Renal cortical epithelial cell (primary cell): Measurements from ENCODE around the gene CDH15. TPM values are rescaled to one million over a fixed set of nuclear protein-coding genes. Genes with fewer than 3 reads are reported as not detected.
"Not testable (repeated sequence)": the region's sequence is repeated elsewhere in the genome, so short reads cannot be mapped to it uniquely, and the experiment has no call there.

Experiments used
- DNase-seq: peaks from one replicate; pipeline ENCODE4 v3.0.0-alpha.2; 2011; ENCODE audit warnings: low read depth
- total RNA-seq: library from RNA; depleted of rRNA; stranded (reverse); fragments of >200 nt; gene quantifications from 2 replicates; pipeline ENCODE4 v1.2.3, GENCODE V29; 2014

The CDH15 gene
- total RNA-seq, 1 donor from 2014 or later, result not detected

- DNase-seq, result no peak
These were observed 15.7 kb downstream of the CDH15 start for GRCh38 chr16:89187032-89187769.

GRCh38 chr16:89187770-89188392 is 16.3 kb downstream of the CDH15 start:
- no peak for DNase-seq

DNA sequence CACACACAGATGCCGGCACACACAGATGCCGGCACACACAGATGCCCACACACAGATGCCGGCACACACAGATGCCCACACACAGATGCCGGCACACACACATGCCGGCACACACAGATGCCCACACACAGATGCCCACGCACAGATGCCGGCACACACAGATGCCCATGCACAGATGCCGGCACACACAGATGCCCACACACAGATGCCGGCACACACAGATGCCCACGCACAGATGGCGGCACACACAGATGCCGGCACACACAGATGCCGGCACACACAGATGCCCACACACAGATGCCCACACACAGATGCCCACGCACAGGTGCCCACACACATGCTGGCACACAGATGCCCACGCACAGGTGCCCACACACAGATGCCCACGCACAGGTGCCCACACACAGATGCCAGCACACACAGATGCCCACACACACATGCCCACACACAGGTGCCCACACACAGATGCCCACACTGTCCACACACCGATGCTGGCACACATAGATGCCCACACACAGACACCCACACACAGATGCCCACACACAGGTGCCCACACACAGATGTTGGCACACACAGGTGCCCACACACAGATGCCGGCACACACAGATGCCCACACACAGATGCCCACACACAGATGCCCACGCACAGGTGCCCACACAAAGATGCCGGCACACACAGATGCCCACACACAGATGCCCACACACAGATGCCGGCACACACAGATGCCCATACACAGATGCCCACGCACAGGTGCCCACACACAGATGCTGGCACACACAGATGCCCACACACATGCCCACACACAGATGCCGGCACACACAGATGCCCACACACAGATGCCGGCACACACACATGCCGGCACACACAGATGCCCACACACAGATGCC is 17.2 kb downstream of the CDH15 start:
- DNase-seq, result not testable (repeated sequence)

DNA sequence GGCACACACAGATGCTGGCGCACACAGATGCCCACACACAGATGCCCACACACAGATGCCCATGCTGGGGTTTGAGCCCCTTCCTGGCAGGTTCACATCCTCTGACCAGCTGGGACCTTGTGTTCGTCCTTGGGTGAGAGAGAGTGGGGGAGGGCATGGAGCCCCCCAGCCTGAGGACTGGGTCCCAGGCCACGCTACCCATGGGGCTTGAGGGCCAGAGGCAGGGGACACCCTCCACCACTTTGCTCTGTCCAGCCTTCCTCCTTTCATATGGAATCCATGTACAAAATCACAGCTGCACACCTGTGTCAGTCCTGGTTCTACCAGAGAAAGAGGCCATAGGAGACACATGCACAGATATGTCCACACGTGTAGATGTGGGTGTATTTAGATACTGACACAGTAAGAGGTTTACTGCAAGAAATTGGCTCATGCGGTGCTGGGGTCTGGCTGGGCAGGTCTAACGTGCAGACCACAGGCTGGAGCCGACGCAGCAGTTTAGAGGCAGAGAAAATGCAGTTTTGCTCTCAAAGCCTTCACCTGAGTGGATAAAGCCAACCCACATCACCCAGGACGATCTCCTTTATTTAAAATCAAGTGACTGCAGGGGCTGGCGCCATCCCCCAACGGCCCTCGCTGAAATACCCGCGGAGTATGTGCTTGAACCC is 17.9 kb downstream of the CDH15 start:
- DNase-seq, result no peak

DNA sequence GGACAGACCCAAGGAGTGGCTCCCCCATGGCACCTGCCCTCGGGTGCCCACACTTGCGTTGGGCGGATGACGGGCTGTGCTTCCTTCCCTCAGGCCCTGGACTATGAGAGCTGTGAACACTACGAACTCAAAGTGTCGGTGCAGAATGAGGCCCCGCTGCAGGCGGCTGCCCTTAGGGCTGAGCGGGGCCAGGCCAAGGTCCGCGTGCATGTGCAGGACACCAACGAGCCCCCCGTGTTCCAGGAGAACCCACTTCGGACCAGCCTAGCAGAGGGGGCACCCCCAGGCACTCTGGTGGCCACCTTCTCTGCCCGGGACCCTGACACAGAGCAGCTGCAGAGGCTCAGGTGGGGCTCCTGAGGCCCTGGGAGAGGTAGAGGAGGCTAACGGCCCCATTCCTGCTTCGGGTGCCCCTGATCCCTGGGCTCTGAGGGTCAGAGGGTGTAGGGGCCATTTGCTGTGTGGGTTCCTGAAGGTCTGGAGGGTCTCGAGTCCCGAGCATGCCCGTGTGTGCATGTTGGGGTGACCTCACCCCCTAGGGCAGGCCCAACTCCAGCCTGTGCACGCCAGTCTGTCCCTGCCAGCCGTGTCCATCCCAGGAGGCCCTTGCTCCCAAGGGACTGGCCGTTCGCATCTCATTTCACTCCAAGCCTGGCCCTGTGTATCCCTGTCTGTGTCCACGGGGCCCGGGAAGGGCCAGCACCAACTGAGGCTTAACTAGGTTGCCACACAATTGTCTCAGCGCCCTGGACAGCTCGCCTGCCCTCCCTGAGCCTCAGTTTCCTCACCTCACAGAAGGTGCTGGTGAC is 18.8 kb downstream of the CDH15 start:
- DNase-seq, result no peak

- no peak for DNase-seq
These were observed 19.7 kb downstream of the CDH15 start for GRCh38 chr16:89191033-89191900.

DNA sequence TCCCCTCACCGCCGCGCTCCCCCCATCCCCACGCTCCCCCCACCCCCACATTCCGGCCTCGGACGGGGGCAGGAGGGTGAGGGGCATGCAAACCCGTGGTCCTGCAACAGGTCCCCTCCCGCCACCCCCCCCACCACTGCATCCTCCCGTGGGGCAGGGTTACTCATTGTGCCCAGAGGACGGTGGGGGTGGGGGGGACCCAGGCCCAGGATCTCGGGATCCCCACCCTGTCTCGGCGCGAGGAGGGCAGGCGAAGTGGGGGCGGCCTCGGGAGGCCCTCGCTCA is 20.3 kb downstream of the CDH15 start:
- no peak for DNase-seq

DNA sequence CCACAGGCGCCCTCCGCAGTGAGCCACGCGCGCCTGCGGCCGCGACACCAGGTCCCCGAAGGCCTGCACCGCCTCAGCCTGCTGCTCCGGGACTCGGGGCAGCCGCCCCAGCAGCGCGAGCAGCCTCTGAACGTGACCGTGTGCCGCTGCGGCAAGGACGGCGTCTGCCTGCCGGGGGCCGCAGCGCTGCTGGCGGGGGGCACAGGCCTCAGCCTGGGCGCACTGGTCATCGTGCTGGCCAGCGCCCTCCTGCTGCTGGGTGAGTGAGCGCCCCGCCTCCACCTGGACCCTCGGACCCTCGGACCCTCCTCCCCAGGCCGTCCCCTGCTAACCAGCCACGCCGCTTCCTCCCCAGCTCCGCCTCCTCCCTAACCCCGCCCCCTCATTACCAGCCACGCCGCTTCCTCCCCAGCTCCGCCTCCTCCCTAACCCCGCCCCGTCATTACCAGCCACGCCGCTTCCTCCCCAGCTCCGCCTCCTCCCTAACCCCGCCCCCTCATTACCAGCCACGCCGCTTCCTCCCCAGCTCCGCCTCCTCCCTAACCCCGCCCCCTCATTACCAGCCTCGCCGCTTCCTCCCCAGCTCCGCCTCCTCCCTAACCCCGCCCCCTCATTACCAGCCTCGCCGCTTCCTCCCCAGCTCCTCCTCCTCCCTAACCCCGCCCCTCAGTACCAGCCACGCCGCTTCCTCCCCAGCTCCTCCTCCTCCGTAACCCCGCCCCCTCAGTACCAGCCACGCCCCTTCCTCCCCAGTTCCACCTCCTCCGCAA is 20.8 kb downstream of the CDH15 start:
- peak; percentile 23 for DNase-seq

DNA sequence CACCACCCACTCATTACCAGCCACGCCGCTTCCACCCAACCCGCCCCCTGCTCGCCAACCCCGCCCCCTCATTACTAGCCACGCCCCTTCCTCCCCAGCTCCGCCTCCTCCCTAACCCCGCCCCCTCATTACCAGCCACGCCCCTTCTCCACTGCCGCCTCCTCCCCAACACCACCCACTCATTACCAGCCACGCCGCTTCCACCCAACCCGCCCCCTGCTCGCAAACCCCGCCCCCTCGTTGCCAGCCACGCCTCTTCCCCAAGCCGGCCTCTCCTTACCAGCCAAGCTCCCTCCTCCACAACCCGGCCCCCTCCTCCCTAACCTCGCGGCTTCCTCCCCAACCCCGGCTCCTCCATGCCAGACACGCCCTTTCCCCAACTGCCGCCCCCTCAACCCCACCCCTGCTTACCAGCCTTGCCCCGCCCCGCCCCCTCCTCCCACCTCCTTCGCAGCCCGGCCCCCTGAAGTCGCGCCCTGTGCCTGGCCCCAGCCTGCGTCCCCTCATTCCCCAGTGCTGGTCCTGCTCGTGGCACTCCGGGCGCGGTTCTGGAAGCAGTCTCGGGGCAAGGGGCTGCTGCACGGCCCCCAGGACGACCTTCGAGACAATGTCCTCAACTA is 21.5 kb downstream of the CDH15 start:
- DNase-seq, result no peak

- no peak for DNase-seq
These were observed 22.2 kb downstream of the CDH15 start for GRCh38 chr16:89193576-89194293.

DNA sequence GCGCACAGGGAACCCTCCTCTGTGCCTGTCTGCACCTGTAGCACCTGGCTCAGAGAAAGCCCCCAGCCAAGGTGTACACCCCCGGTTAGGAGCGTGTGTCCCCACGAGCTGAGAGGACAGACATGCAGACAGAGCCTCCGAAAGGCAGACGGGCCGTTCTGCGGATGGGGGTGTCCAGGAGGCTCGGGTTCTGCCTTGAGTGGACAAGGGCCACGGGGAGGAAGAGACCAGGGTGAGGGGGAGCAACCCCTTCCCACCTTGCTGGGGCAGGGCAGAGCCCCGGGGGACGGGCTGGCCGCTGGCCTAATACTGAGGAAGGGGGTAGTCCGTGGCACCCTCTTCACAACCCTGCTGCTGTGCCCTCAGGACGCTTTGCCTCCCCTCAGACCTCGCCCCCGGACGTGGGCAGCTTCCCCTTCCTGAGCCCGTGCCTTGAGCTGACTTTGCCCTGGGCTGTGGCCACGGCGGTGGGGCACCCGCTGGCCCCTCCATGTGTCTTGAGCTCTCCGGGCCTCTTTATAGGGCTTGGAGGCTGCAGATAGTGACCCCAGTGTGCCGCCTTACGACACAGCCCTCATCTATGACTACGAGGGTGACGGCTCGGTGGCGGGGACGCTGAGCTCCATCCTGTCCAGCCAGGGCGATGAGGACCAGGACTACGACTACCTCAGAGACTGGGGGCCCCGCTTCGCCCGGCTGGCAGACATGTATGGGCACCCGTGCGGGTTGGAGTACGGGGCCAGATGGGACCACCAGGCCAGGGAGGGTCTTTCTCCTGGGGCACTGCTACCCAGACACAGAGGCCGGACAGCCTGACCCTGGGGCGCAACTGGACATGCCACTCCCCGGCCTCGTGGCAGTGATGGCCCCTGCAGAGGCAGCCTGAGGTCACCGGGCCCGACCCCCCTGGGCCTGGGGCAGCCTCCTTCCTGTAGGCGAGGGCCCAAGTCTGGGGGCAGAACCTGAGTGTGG is 23.1 kb downstream of the CDH15 start:
- no peak for DNase-seq

GRCh38 chr16:89195521-89196171 is 24.1 kb downstream of the CDH15 start:
- DNase-seq, result no peak

DNA sequence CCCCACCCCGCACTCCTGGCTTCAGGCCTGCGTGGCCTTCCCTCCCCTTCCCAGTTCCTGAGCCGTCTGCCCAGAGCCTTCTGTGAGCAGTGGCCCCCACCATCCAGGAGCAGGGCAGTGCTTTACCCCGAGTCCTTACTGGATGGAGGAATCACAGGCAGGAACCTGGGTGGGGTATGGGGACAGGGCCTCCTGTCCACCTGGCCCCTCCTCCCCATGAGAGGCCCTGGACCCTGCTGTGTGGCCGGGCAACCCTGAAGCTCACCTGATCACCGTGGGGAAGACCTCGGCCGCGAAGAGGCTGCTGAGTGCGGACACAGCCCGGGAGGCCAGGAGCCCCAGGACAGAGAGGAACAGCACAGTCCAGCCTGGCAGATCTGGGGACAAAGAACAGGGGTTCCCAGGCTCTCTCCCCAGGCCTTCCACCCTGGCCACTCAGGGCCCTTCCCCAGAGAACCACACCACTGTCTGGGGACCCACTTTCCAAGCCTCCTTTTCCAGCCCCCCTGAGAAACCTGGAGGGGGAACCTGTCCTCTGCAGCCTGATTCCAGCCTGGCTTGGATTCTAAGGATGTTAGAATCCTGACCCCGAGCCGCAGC is 25.6 kb downstream of the CDH15 start:
- DNase-seq, result no peak

- DNase-seq, result no peak
These were observed 26.3 kb downstream of the CDH15 start for GRCh38 chr16:89197633-89198416.

DNA sequence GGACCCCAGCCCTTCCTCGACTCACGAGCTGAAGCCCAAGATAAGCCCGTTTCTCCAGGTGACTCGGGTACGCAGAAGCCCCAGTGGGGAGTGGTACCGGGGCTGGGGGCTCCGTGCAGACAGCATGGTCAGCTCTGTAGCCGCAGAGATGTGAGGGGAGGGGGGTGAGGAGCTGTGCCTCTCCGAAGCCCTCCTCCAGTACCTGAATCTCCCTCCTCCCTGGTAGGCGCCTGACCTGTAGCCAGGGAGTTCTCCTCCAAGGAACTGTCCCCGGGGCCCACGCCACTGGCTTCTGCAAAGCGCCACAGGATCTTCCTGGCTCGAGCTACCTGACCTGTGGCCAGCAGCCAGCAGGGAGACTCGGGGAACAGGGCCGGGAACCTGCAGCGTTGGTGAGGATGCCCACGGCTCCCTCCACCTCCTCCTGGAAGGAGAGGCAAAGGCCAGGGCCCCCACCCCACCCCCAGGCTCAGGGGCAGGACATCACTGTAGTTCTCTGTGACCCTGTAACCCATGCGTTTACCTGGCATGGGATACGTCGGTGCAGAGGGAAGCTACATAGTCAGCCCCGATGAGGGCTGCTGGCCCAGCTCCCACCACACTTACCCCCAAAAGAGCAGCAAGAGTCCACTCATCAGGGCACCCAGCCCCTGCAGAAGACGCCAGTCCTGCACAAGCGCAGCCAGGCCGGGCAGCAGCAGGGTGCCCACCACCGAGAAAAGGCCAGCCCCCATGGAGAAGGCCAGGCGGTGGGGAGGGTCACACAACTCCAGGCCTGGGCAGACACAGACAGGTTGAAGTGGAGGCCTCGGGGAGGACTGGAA is 27.1 kb downstream of the CDH15 start:
- no peak for DNase-seq
